ENCODE results near the gene CFAP100.

DNA sequence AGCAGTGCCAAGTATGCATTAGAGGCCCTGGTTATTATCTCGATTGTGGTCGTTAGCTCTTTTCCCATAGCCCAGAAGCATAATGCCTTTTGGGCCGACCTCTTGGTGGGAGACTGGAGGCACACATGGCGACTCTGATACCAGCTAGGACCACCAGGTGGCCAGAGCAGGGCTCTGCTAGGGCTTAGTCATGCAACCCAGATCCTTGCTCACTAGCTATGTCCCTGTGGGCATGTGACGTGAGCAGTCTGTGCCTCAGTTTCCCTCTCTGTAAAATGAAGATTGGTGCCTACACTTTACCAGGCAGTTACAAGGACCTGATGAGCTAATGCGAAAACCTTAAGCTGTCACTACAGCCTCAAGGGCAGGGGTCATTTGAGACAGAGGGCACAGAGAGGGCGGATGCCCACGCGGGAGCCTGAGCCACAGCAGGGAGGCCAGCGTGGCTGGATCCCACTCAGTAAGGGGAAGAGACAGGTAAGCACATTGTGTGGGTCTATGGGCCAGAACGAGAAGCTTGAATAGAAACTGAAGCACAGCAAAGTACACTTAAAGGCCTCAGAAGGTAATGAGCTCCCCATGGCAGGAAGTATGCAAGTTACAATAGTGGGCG, 46.3 kb upstream of the CFAP100 start:
- TF ChIP-seq, protein P1, sequence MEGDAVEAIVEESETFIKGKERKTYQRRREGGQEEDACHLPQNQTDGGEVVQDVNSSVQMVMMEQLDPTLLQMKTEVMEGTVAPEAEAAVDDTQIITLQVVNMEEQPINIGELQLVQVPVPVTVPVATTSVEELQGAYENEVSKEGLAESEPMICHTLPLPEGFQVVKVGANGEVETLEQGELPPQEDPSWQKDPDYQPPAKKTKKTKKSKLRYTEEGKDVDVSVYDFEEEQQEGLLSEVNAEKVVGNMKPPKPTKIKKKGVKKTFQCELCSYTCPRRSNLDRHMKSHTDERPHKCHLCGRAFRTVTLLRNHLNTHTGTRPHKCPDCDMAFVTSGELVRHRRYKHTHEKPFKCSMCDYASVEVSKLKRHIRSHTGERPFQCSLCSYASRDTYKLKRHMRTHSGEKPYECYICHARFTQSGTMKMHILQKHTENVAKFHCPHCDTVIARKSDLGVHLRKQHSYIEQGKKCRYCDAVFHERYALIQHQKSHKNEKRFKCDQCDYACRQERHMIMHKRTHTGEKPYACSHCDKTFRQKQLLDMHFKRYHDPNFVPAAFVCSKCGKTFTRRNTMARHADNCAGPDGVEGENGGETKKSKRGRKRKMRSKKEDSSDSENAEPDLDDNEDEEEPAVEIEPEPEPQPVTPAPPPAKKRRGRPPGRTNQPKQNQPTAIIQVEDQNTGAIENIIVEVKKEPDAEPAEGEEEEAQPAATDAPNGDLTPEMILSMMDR (IDR thresholded peaks at IDR 0.05; ENCODE audit: poor library complexity) = no peak
- TF ChIP-seq EZH2phosphoT487 (IDR thresholded peaks at IDR 0.05; ENCODE audit: low read depth, severe bottlenecking, unreplicated experiment) = no peak

All from hepatocyte (in vitro differentiated cells).